Measurements from ENCODE around the gene BCCIP.

BCCIP gene

DNA sequence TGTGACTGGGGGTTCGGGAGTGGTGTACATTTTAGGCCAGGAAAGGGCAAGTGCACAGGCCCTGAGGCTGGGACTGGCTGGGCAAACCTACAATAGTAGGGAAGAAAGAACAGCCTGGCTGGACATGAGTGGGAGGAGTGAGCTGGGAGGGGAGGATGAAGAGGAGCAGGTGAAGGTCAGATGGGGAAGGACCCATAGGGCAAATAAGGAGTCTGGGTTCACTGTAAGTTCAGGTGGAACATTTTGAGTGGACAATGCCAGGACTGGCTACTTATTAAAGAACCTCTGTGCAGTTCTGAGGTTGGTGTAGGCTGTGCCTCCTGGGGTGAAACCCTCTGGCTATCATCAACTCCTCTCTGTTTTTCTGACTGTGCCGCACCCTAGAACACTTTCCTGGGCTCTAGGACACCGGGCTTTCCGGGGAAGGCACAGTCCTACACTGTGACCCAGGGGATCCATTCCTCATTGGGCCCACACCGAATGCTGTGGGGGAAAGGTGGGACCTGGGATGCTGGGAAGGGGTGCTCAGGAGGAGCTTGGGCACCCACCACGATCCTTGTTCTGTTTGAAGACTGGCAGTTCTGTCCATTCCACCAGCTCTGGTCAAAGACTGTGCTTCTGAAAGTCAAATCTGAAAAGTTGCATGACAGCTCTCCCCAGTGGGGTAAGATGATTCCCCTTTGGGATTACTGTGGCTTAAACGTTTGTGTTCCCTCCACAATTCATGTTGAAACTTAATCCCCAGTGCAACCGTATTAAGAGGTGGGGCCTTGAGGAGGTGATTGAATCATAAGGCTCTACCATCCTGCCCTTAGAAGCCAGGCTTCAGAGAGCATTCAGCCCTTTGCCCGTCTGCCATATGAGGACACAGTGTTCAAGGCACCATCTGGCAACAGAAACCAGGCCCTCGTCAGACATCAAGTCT lies 43.7 kb upstream of the BCCIP start:
- TF ChIP-seq CTCF (IDR thresholded peaks at IDR 0.05; ENCODE audit: control extremely low read depth, extremely low read depth, low read depth, missing control alignments) = no peak
- CTCF ChIA-PET = no interaction called here
- POLR2A ChIA-PET = no interaction called here
- DNase-seq (ENCODE audit: extremely low spot score) = no peak

- POLR2A ChIA-PET = no interaction called here
- DNase-seq (ENCODE audit: extremely low spot score) = no peak
- no peak for TF ChIP-seq CTCF (IDR thresholded peaks at IDR 0.05; ENCODE audit: control extremely low read depth, extremely low read depth, low read depth, missing control alignments)
- CTCF ChIA-PET = no interaction called here
Measured at GRCh38 chr10:125781374-125781773, 42.0 kb upstream of the BCCIP start.

- ChIA-PET CTCF (interaction anchor here (0.8 kb wide), 1 partner anchor 45 kb away, joined by 3 read pairs; no protein-coding TSS in a partner anchor), POLR2A (no interaction called here)
- no peak for DNase-seq (ENCODE audit: extremely low spot score)
- TF ChIP-seq CTCF (IDR thresholded peaks at IDR 0.05; ENCODE audit: control extremely low read depth, extremely low read depth, low read depth, missing control alignments) = no peak
Measured at GRCh38 chr10:125782054-125782453, 41.3 kb upstream of the BCCIP start.

- no peak for DNase-seq (ENCODE audit: extremely low spot score)
Measured at GRCh38 chr10:125782616-125783015, 40.7 kb upstream of the BCCIP start.

DNA sequence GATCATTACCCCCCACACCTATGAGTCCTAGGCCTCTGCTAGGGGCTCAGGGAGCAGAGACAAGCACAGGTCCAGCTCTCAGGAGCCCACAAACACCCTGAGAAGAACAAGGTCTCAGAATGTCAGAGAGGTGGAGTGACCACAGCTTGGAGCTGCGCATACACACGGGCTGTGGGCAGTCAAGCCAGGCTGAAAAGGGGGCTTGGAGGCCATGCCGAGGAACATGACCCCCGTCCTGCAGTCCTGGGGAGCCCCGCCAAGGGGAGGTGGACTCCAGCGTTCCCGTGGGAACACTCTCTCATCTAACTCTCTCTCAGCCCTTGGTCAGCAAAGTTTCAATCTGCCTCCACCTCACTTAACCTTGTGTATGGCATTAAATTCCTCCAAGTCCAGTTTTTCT lies 39.9 kb upstream of the BCCIP start:
- no peak for TF ChIP-seq CTCF (IDR thresholded peaks at IDR 0.05; ENCODE audit: control extremely low read depth, extremely low read depth, low read depth, missing control alignments)
- DNase-seq (ENCODE audit: extremely low spot score) = no peak
- ChIA-PET CTCF (interaction anchor here (1.5 to 2.3 kb wide), 4 partner anchors 9 to 23 kb away, joined by 3 to 10 read pairs (median 6); no protein-coding TSS in a partner anchor), POLR2A (interaction anchor here (0.6 kb wide), 1 partner anchor 11 kb away, joined by 4 read pairs; no protein-coding TSS in a partner anchor)

More at GRCh38 chr10:125782616-125783015, 40.7 kb upstream of the BCCIP start:
- no peak for TF ChIP-seq CTCF (IDR thresholded peaks at IDR 0.05; ENCODE audit: control extremely low read depth, extremely low read depth, low read depth, missing control alignments)
- ChIA-PET CTCF (interaction anchor here (0.8 to 2.0 kb wide), 3 partner anchors 10 to 46 kb away, joined by 3 to 6 read pairs (median 3); no protein-coding TSS in a partner anchor), POLR2A (interaction anchor here (0.6 kb wide), 1 partner anchor 12 kb away, joined by 4 read pairs; no protein-coding TSS in a partner anchor)

DNA sequence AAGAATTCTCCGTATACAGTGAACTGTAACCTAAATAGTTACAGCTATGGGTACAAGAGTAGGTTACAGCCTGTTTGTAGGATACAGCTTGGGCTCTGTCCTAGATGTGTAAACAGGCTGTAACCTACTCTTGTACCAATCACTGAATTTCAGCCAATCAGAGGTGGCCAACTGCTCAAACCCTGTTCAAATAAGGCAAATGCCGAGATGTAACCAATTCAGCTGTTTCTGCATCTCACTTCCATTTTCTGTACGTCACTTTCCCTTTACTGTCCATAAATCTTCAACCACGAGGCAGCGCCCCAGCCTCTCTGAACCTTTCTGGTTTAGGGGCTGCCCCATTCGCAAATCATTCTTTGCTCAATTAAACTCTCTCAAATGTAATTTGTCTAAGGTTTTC lies 39.4 kb upstream of the BCCIP start:
- DNase-seq (ENCODE audit: extremely low spot score) = peak; percentile 57
- CTCF ChIA-PET = interaction anchor here (1.5 to 2.3 kb wide), 4 partner anchors 9 to 23 kb away, joined by 3 to 10 read pairs (median 6); no protein-coding TSS in a partner anchor
- TF ChIP-seq CTCF (IDR thresholded peaks at IDR 0.05; ENCODE audit: control extremely low read depth, extremely low read depth, low read depth, missing control alignments) = no peak
- POLR2A ChIA-PET = interaction anchor here (0.6 kb wide), 1 partner anchor 47 kb away, joined by 3 read pairs; no protein-coding TSS in a partner anchor

Measured in GM10248 (cell line).